Mesenchymal stem cell (in vitro differentiated cells and primary cell): ENCODE measurements around the gene HTRA3.

ENCODE experiments used
- DNase-seq: peaks from one replicate; pipeline ENCODE4 v3.0.0-alpha.2; 2013
- H2AFZ ChIP-seq: one replicate; pipeline ENCODE4 v1.6.1; 2013; ENCODE audit warnings: low read depth, mild to moderate bottlenecking, control low read depth, inconsistent platforms, low read length, moderate library complexity
- H2AK5ac ChIP-seq: 2 replicates; pipeline ENCODE4 v1.6.1; 2013; ENCODE audit warnings: low read length, moderate library complexity, mild to moderate bottlenecking, inconsistent platforms; ENCODE audit not compliant: severe bottlenecking
- H2BK120ac ChIP-seq: one replicate; pipeline ENCODE4 v1.6.1; 2013; ENCODE audit warnings: low read depth, mild to moderate bottlenecking, inconsistent platforms, low read length, moderate library complexity
- H2BK12ac ChIP-seq, 2 experiments: one replicate each; pipeline ENCODE4 v1.6.1; 2013; ENCODE audit warnings: inconsistent platforms in 2 of 2, low read length in 2 of 2, mild to moderate bottlenecking in 2 of 2, moderate library complexity in 2 of 2, control low read depth in 1 of 2
- H2BK15ac ChIP-seq: one replicate; pipeline ENCODE4 v1.6.1; 2013; ENCODE audit warnings: mild to moderate bottlenecking, low read depth, inconsistent platforms; ENCODE audit not compliant: poor library complexity, severe bottlenecking
- H2BK5ac ChIP-seq: 2 replicates; pipeline ENCODE4 v1.6.1; 2013; ENCODE audit warnings: low read depth, mild to moderate bottlenecking, low read length, control low read depth, inconsistent platforms; ENCODE audit not compliant: poor library complexity, severe bottlenecking
- H3K14ac ChIP-seq, 2 experiments: one replicate each; pipeline ENCODE4 v1.6.1; 2013; ENCODE audit warnings: inconsistent platforms in 2 of 2, low read length in 2 of 2, control low read depth in 1 of 2, mild to moderate bottlenecking in 1 of 2, moderate library complexity in 1 of 2
- H3K18ac ChIP-seq, 2 experiments: one replicate each; pipeline ENCODE4 v1.6.1; 2013; ENCODE audit warnings: inconsistent platforms in 2 of 2, low read length in 2 of 2, control low read depth in 1 of 2, low read depth in 1 of 2, mild to moderate bottlenecking in 1 of 2
- H3K23ac ChIP-seq, 2 experiments: one replicate each; pipeline ENCODE4 v1.6.1; 2013; ENCODE audit warnings: inconsistent platforms in 2 of 2, low read length in 2 of 2, mild to moderate bottlenecking in 2 of 2, moderate library complexity in 2 of 2, control low read depth in 1 of 2
- H3K27ac ChIP-seq: 2 replicates; pipeline ENCODE4 v1.5.1; 2013; ENCODE audit warnings: mild to moderate bottlenecking, moderate library complexity, low read length, control low read depth, inconsistent platforms; ENCODE audit not compliant: poor library complexity, severe bottlenecking
- H3K27me3 ChIP-seq, 2 experiments: 2 replicates each; pipeline versions ENCODE4 v1.6.1 to v1.7.0; 2013; ENCODE audit warnings: low read length in 2 of 2, mild to moderate bottlenecking in 2 of 2, moderate library complexity in 2 of 2, control low read depth in 1 of 2, inconsistent platforms in 1 of 2; ENCODE audit not compliant: control insufficient read depth in 1 of 2, insufficient read depth in 1 of 2
- H3K36me3 ChIP-seq, 2 experiments: 2 replicates each; pipeline versions ENCODE4 v1.6.1 to v1.7.0; 2013; ENCODE audit warnings: low read length in 2 of 2, control low read depth in 1 of 2, inconsistent platforms in 1 of 2, low read depth in 1 of 2, mild to moderate bottlenecking in 1 of 2; ENCODE audit not compliant: insufficient read depth in 2 of 2, control insufficient read depth in 1 of 2
- H3K4ac ChIP-seq, 2 experiments: one replicate each; pipeline ENCODE4 v1.6.1; 2013; ENCODE audit warnings: inconsistent platforms in 2 of 2, low read length in 2 of 2, mild to moderate bottlenecking in 2 of 2, moderate library complexity in 2 of 2, control low read depth in 1 of 2, low read depth in 1 of 2
- H3K4me1 ChIP-seq: 2 replicates; pipeline ENCODE4 v1.6.1; 2013; ENCODE audit warnings: low read depth, low read length, control low read depth; ENCODE audit not compliant: control insufficient read depth, insufficient read depth
- H3K4me2 ChIP-seq: 2 replicates; pipeline ENCODE4 v1.6.1; 2013; ENCODE audit warnings: low read length, mild to moderate bottlenecking, inconsistent platforms; ENCODE audit not compliant: poor library complexity, severe bottlenecking
- H3K4me3 ChIP-seq, 2 experiments: 2 replicates each; pipeline versions ENCODE4 v1.5.1 to v1.7.0; 2013; ENCODE audit warnings: low read length in 2 of 2, mild to moderate bottlenecking in 2 of 2, control low read depth in 1 of 2, low read depth in 1 of 2; ENCODE audit not compliant: insufficient read depth in 1 of 2
- H3K79me1 ChIP-seq: replicated peaks from 2 replicates; pipeline ENCODE4 v1.6.1; 2013; ENCODE audit warnings: mild to moderate bottlenecking, control low read depth, low read length, inconsistent platforms; ENCODE audit not compliant: poor library complexity, severe bottlenecking
- H3K9ac ChIP-seq: 2 replicates; pipeline ENCODE4 v1.7.0; 2013; ENCODE audit warnings: mild to moderate bottlenecking, low read length, moderate library complexity
- H3K9me3 ChIP-seq: 2 replicates; pipeline ENCODE4 v1.7.0; 2013; ENCODE audit warnings: mild to moderate bottlenecking, low read length; ENCODE audit not compliant: control insufficient read depth
- H4K8ac ChIP-seq: one replicate; pipeline ENCODE4 v1.6.1; 2013; ENCODE audit warnings: inconsistent platforms, mild to moderate bottlenecking, low read length, moderate library complexity
- H4K91ac ChIP-seq: one replicate; pipeline ENCODE4 v1.6.1; 2013; ENCODE audit warnings: mild to moderate bottlenecking, low read length, inconsistent platforms
- WGBS: methylation state at CpG from one replicate; pipeline ENCODE4 v1.1.7; 2013; ENCODE audit warnings: mixed read lengths; 5-methylcytosine and 5-hydroxymethylcytosine counted together

The HTRA3 gene

GRCh38 chr4:8254076-8254475, 15.5 kb upstream of the HTRA3 start:
- Histone ChIP-seq H2BK12ac (no peak overlapping the region), H3K23ac (no peak overlapping the region), H2AK5ac (no peak overlapping the region), H3K9me3 (no peaks in the 10 kb centered on the region), H3K18ac (no peak overlapping the region), H2BK120ac (no peak overlapping the region), H3K9ac (no peak overlapping the region), H4K8ac (no peak overlapping the region), H2BK15ac (no peak overlapping the region), H4K91ac (peak overlapping the region; percentile 41), H3K4me2 (no peak overlapping the region), H3K14ac (no peak overlapping the region), H2AFZ (no peak overlapping the region), H2BK5ac (no peak overlapping the region), H3K4me3 (no peak overlapping the region), H3K27me3 (peaks cover 4% of the 10 kb centered on the region in 2 experiments), H3K79me1 (no peaks in the 10 kb centered on the region), H3K27ac (no peak overlapping the region), H3K4me1 (peaks cover 10% of the 10 kb centered on the region), H3K4ac (no peak overlapping the region), H3K36me3 (no peaks in the 10 kb centered on the region)
- 88% methylated on average over 5 of the region's 6 CpGs for WGBS
- DNase-seq: no peak

- H2BK15ac ChIP-seq: no peak overlapping the region
- H3K18ac ChIP-seq: no peak overlapping the region
- no peak overlapping the region for H2AK5ac ChIP-seq
- H3K4ac ChIP-seq: no peak overlapping the region
- H3K23ac ChIP-seq: no peak overlapping the region
- H4K8ac ChIP-seq: no peak overlapping the region
- H3K4me3 ChIP-seq: no peak overlapping the region
- no peak overlapping the region for H2BK5ac ChIP-seq
- H3K14ac ChIP-seq: peak overlapping the region in 1 of 2 experiments; percentile 85
- no peak overlapping the region for H2AFZ ChIP-seq
- H3K9me3 ChIP-seq: no peaks in the 10 kb centered on the region
- H2BK120ac ChIP-seq: no peak overlapping the region
- H3K4me1 ChIP-seq: peaks cover 17% of the 10 kb centered on the region
- no peak overlapping the region for H3K4me2 ChIP-seq
- H3K9ac ChIP-seq: no peak overlapping the region
- H2BK12ac ChIP-seq: peak overlapping the region in 1 of 2 experiments; percentile 29
- H3K79me1 ChIP-seq: no peaks in the 10 kb centered on the region
- H3K27me3 ChIP-seq: peaks cover 0 to 4% of the 10 kb centered on the region in 2 experiments
- no peak overlapping the region for H3K27ac ChIP-seq
- H3K36me3 ChIP-seq: no peaks in the 10 kb centered on the region
- no peak overlapping the region for H4K91ac ChIP-seq
- DNase-seq: no peak
- 80% methylated on average over 14 of the region's 14 CpGs for WGBS
These were observed 13.7 kb upstream of the HTRA3 start for GRCh38 chr4:8255698-8256441.

GRCh38 chr4:8257854-8258253, 11.7 kb upstream of the HTRA3 start:
- no peak overlapping the region for H3K4me3 ChIP-seq
- DNase-seq: no peak
- H2BK120ac ChIP-seq: no peak overlapping the region
- H3K79me1 ChIP-seq: no peaks in the 10 kb centered on the region
- peaks cover 35% of the 10 kb centered on the region for H3K4me1 ChIP-seq
- no peak overlapping the region for H3K23ac ChIP-seq
- no peak overlapping the region for H2AFZ ChIP-seq
- H4K91ac ChIP-seq: no peak overlapping the region
- H3K4me2 ChIP-seq: no peak overlapping the region
- no peak overlapping the region for H3K14ac ChIP-seq
- no peaks in the 10 kb centered on the region for H3K36me3 ChIP-seq
- H3K9ac ChIP-seq: no peak overlapping the region
- H3K27ac ChIP-seq: no peak overlapping the region
- H3K27me3 ChIP-seq: peaks cover 0 to 4% of the 10 kb centered on the region in 2 experiments
- H4K8ac ChIP-seq: no peak overlapping the region
- H2BK15ac ChIP-seq: no peak overlapping the region
- WGBS: 95% methylated on average over 3 of the region's 4 CpGs
- no peak overlapping the region for H3K4ac ChIP-seq
- H2BK12ac ChIP-seq: no peak overlapping the region
- H2AK5ac ChIP-seq: no peak overlapping the region
- no peak overlapping the region for H3K18ac ChIP-seq
- H3K9me3 ChIP-seq: no peaks in the 10 kb centered on the region
- no peak overlapping the region for H2BK5ac ChIP-seq

- Histone ChIP-seq H3K9me3 (no peaks in the 10 kb centered on the region), H3K4me3 (no peak overlapping the region), H4K8ac (no peak overlapping the region), H3K9ac (no peak overlapping the region), H2BK12ac (peak overlapping the region in 1 of 2 experiments; percentile 55), H3K36me3 (no peaks in the 10 kb centered on the region), H3K27me3 (peaks cover 0 to 5% of the 10 kb centered on the region in 2 experiments), H2BK15ac (no peak overlapping the region), H3K14ac (no peak overlapping the region), H3K27ac (no peak overlapping the region), H3K79me1 (no peaks in the 10 kb centered on the region), H2BK120ac (no peak overlapping the region), H3K4me2 (no peak overlapping the region), H3K18ac (no peak overlapping the region), H3K4ac (no peak overlapping the region), H2BK5ac (no peak overlapping the region), H2AFZ (no peak overlapping the region), H3K4me1 (peaks cover 40% of the 10 kb centered on the region), H3K23ac (no peak overlapping the region), H2AK5ac (no peak overlapping the region), H4K91ac (peak overlapping the region; percentile 40)
- WGBS: 77% methylated on average over 13 of the region's 13 CpGs
- no peak for DNase-seq
These were observed 10.9 kb upstream of the HTRA3 start for GRCh38 chr4:8258552-8259212.
